Measurements from ENCODE around the gene VSTM2B.

DNA sequence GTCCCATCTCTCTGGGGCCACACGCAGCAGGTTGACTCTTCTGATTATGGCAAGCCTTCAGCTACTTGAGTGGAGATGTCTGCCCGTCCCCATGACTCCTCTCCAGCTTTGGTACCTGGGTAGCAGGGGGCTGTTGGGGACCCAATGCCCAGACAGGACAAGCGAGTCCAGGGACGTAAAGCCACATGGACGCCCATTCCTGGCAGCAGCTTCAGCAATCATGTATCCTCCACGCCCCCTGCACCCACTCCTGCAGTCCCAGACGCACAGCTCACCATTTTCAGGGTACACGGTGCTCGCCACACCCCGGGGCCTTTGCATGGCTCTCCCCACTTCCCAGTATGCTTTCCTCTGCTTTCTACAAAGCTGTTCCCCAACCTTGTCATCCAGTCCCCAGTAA is 22.0 kb upstream of the VSTM2B start:
- TF ChIP-seq, protein P1, sequence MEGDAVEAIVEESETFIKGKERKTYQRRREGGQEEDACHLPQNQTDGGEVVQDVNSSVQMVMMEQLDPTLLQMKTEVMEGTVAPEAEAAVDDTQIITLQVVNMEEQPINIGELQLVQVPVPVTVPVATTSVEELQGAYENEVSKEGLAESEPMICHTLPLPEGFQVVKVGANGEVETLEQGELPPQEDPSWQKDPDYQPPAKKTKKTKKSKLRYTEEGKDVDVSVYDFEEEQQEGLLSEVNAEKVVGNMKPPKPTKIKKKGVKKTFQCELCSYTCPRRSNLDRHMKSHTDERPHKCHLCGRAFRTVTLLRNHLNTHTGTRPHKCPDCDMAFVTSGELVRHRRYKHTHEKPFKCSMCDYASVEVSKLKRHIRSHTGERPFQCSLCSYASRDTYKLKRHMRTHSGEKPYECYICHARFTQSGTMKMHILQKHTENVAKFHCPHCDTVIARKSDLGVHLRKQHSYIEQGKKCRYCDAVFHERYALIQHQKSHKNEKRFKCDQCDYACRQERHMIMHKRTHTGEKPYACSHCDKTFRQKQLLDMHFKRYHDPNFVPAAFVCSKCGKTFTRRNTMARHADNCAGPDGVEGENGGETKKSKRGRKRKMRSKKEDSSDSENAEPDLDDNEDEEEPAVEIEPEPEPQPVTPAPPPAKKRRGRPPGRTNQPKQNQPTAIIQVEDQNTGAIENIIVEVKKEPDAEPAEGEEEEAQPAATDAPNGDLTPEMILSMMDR (IDR thresholded peaks at IDR 0.05; ENCODE audit: low read length) = no peak
- no peak for TF ChIP-seq EZH2 (optimal IDR thresholded peaks at IDR 0.05; ENCODE audit: low read depth, low read length)
